T-helper 1 cell treated with Interleukin-12 subunit alpha and Interleukin-12 subunit beta and Interleukin-4 antibody, amounts not matched to agents 30 ng/mL and 1 ng/mL, for 36 hours (primary cell): ENCODE data around the gene ECPAS. TPM values are rescaled to one million over a fixed set of nuclear protein-coding genes. Genes with fewer than 3 reads are reported as not detected.
"Not testable (repeated sequence)": the region's sequence is repeated elsewhere in the genome, so short reads cannot be mapped to it uniquely, and the experiment has no call there.

ENCODE experiments used
- intact Hi-C: fragments of 100-400 bp; cut with micrococcal nuclease; formaldehyde crosslinking; loops from one replicate; pipeline ENCODE4 v1.15.1; 2024
- total RNA-seq: library from RNA; stranded (reverse); gene quantifications from 2 replicates; pipeline ENCODE4 v1.2.3, GENCODE V29; 2022

Gene ECPAS, protein sequence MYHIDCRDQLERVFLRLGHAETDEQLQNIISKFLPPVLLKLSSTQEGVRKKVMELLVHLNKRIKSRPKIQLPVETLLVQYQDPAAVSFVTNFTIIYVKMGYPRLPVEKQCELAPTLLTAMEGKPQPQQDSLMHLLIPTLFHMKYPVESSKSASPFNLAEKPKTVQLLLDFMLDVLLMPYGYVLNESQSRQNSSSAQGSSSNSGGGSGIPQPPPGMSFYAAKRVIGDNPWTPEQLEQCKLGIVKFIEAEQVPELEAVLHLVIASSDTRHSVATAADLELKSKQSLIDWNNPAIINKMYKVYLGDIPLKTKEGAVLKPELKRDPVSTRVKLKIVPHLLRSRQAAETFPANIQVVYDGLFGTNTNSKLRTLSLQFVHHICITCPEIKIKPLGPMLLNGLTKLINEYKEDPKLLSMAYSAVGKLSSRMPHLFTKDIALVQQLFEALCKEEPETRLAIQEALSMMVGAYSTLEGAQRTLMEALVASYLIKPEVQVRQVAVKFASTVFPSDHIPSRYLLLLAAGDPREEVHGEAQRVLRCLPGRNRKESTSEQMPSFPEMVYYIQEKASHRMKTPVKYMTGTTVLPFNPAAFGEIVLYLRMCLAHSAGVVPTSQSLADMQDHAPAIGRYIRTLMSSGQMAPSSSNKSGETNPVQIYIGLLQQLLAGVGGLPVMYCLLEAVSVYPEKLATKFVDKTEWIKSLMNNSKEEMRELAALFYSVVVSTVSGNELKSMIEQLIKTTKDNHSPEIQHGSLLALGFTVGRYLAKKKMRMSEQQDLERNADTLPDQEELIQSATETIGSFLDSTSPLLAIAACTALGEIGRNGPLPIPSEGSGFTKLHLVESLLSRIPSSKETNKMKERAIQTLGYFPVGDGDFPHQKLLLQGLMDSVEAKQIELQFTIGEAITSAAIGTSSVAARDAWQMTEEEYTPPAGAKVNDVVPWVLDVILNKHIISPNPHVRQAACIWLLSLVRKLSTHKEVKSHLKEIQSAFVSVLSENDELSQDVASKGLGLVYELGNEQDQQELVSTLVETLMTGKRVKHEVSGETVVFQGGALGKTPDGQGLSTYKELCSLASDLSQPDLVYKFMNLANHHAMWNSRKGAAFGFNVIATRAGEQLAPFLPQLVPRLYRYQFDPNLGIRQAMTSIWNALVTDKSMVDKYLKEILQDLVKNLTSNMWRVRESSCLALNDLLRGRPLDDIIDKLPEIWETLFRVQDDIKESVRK (N-terminal part only)
- total RNA-seq: 81.2 and 83.5 TPM in 2 replicates

DNA sequence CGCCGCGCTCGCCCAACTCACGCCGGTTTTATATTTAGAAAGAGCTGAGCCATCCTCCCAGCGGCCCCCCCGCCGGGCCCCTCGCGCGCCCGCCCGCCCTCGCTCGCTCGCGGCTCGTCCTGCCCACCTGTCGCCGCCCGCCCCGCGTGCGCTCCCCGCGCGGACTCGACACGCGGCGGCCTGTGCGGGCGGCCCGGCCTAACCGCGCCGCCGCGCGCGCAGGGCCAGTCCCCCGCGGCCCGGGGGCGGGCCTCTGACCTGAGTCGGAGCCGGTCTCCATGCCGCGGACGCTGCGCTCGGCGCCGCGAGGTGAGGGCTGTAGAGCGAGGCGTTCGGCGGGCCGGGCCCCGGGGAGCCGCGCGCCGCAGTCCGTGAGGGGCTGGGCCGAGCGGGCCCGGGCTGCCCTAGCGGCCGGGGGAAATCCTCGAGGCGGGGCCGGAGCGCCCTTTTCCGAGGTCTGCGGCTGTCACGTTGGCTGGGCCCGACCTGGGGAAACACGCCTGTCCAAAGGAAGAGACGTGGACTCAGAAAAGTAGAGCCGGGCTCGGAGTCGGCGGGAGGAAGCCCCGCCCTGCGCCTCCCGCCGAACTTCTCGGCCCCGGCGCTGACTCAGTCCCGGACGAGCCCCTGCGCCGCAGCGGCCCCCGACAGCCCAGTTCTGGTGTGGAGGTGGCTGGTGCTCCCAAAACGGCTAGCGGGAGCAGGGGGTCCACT lies at the start of gene ECPAS:
Gene ECPAS, minus strand, starts transcription at position 526 of the 714 bp plus-strand sequence. CDS start 11,465 bp downstream, outside the sequence.
- intact Hi-C loops: loop anchor here (1.0 to 10.0 kb wide), 13 partner anchors 41 to 1791 kb away; partner anchors contain the start of genes CDC26, DNAJC25, FKBP15 and INIP

DNA sequence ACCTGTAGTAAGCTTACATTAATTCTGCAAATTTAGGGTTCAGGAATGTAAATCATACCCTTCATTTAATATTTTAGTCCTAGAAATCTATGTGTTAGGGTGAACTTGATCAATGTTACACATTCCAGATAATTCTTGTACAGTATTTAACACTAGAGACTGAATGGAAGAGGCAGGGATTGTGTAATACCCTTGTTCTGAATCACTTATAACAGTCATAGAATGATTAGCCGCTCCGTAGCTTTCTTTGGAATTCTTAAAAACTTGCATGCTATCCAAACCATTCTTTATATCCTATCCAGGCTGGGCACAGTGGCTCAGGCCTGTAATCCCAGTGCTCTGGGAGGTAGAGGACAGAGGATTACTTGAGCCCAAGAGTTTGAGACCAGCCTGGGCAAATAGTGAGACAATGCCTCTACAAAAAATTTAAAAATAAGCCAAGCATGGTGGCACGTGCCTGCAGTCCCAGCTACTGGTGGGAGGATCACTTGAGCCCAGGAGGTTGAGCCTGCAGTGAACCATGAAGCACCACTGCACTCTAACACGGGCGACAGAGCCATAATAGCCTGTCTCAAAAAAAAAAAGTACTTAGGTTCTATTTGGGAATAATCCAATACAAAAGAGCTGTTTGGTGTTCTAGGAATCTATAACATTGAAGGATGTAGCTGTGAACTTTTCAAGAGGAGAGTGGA lies 49.1 kb upstream of the ECPAS start:
- intact Hi-C loops: no loop called here

DNA sequence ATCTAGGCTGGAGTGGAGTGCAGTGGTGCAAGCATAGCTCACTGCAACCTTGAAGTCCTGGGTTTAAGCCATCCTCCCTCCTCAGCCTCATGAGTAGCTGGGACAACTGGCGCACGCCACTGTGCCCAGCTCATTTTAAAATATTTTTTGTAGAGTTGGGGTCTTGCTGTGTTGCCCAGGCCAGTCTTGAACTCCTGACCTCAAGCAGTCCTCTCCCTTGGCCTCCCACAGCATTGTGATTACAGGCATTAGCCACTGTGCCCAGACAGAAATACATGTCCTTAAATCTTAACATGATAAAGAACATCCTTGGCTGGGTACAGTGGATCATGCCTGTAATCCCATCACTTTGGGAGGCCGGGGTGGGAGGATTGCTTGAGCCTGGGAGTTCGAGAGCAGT lies 47.5 kb upstream of the ECPAS start:
- intact Hi-C loops: no loop called here

DNA sequence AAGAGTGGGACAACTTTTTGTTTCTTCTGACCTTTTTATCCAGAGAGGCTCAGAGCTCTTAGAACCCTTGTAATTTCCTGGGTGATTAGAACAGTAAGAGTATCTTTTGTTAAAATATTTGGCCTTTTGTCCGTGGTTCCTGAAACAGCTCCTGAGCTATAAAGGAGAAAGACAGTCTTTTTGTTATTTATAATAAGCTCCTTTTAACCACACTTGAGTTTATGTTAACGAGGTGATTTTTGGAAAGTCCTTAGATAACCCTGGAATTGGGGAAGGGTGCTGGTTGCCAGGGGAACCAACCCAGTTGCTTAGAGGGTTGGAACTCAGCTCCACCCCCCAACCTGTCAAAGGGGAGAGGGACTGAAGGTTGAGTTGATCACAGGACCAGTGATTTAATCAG lies 45.6 kb upstream of the ECPAS start:
- intact Hi-C loops: loop anchor here (5.0 kb wide), 1 partner anchor 803 kb away; the partner anchor contains the start of gene PTBP3

- intact Hi-C loops: loop anchor here (5.0 kb wide), 1 partner anchor 805 kb away; the partner anchor contains the start of gene PTBP3
These were observed 43.2 kb upstream of the ECPAS start for GRCh38 chr9:111527347-111527746.

DNA sequence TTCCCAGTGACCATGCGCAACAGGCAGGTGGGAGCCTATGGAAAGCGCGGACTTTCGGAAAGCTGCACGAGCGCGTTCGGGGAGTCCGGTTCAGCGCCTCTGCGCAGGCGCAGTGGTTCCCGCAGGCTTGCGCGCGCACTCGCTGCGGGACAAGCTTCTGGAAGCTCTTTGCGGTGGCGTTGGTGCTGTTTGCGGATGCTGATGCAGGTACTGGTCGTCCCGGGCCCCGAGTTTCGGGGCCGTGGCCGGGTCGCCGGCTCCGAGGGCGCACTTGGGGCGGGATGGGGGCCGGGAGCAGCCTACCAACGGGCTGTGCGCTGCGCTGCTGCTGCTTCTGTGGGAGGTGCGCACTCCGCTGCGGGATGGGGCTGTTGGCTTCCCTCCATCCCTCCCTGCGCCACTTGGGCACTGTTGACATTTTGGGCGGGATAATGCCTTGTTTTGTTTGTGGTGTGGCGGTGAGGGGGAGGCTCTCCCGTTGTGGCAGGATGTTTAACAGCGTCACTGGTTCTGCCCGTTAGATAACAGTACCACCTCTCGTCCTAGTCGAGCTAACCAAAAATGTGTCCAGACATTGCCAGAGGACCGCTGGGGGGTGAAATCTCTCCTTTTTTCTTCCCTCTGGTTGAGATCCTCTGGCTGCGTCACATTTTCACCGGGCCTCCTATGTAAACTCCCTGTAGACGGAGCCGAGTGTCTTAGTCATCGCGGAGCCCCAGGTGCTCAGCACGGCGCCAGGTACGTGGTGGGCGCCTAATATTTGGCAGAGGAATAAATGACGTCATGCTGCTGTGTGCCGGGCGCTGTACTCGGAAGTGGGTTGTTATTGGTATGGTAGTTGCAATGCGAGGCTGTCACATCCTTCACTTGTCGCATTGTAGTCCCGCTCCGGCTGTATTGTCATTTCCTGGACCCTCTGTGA lies 41.1 kb upstream of the ECPAS start, which contains the start of gene ZNF483:
Gene ZNF483, plus strand, starts transcription at position 124 of the 922 bp plus-strand sequence. CDS start 2,217 bp downstream, outside the sequence.
- intact Hi-C loops: loop anchor here (1.0 to 5.0 kb wide), 5 partner anchors 41 to 854 kb away; partner anchors contain the start of genes DNAJC25, ECPAS and PTBP3

GRCh38 chr9:111524731-111525055 lies 40.5 kb upstream of the ECPAS start:
- intact Hi-C loops: loop anchor here (1.0 to 5.0 kb wide), 5 partner anchors 40 to 855 kb away; partner anchors contain the start of genes DNAJC25, ECPAS and PTBP3

DNA sequence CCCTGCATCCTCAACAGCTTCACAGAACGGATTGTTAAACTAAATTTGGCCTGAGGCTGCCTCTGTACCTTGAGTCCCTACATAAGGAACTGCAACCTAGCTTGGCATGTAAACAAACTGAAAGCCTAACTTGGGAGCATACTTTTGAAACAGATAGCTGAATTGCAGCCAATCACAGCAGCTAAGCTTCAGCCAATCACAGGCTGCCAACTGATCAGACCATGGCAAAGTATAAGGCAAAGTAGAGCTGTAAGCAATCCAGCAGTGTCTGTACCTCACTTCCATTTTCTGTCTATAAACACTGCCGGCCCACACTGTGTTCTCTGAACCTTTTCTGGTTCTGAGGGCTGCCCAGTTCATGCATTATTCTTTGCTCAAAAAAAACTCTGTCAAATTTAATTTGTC lies 31.9 kb upstream of the ECPAS start:
- intact Hi-C loops: no loop called here

DNA sequence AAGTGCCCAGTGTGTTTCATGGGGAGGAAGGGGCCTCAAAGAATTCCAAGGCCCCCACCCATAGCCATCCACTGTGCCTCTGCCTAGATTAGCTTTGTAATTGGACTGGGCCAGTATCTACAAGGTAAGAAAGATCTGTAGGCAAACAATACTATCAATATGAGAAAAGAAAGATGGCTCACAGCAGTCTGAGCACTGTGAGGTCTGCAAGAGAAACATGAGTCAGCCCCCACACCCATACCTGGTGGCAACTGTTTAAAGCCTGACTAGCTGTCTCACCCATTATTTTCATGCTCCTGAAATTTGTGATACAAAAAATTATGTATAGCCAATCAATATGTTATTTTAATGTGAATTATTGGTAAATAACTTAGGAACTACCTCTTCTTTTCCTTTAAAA lies 30.8 kb upstream of the ECPAS start:
- intact Hi-C loops: no loop called here

DNA sequence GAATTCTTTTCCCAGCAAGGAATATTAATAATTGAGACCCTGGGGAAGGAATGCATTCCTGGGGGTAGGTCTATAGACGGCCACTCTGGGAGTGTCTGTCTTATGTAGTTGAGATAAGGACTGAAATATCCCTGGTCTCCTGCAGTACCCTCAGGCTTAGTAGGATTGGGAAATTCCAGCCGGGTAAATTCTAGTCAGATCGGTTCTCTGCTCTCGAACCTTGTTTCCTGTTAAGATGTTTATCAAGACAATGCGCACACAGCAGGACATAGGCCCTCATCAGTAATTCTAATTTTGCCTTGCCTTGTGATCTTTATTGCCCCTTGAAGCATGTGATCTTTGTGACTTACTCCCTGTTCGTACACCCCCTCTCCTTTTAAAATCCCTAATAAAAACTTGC lies 27.4 kb upstream of the ECPAS start:
- intact Hi-C loops: not testable (repeated sequence)

DNA sequence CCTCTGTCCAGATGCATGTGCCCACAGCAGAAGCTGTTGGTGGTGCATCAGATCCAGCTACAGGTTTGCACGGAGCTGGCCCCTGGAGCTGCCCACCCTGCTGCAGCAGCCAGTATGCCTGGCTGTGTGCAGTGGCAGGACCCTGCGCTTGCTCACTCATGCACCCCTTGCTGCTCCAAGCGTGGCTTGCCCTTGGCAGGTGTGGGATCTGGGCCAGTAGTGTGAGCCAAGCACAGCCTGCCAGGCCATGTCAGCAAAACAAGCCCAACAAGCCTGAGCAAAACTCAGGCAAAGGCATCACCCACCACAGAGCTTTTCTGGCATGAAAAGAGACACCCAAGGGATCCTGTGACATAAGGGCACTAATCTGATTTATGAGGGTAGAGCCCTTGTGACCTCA lies 18.3 kb upstream of the ECPAS start:
- intact Hi-C loops: no loop called here

DNA sequence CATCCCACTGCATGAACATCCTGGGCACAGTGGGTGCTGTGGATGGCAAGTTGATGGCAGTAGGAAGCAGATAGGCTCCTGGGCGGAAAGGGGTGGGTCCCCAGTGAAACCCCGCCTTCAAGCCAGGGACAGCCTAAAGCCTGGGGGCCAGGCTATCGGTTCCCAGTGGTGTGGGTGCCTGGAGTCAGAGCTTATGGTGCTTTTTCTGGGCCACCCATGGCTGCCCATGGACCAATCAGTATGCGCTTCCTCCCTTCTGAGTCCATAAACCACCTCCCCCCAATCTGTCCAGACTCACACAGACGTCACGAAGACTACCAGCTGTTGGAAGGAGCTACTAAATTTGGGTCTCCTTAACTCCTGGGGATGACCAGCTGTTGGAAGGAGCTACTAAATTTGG lies 17.5 kb upstream of the ECPAS start:
- intact Hi-C loops: no loop called here

DNA sequence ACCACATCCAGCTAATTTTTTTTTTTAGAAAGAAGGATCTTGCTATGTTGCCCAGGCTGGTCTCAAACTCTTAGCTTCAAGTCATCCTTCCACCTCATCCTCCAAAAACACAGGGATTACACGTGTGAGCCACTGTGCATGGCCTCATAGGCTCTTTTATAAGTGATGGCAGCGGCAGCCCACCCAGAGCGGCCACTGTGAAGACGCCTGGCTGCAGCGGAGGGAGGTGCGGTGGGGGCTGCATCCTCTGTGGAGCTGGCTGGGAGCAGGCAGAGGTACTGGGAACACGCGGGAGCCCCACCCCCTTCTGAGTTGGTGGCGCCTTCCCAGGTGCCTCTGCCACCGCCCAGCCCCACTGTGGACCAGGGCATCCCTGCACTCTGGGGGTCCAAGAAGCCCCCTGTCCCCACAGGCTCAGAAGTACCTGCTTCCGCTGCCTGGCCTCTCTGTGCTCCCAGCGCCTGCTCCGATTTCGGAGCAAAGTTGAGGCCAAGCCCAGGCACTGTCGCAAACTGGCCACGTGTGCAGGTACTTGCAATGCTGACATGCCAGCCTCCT lies 16.9 kb upstream of the ECPAS start:
- intact Hi-C loops: no loop called here

GRCh38 chr9:111497196-111497595 lies 13.0 kb upstream of the ECPAS start:
- intact Hi-C loops: not testable (repeated sequence)

GRCh38 chr9:111484572-111484894 lies 350 bp upstream of the ECPAS start:
- intact Hi-C loops: loop anchor here (1.0 to 10.0 kb wide), 8 partner anchors 41 to 1668 kb away; partner anchors contain the start of genes DNAJC25, INIP, SLC31A2 and TXN

GRCh38 chr9:111483439-111483857 lies 735 bp downstream of the ECPAS start:
- intact Hi-C loops: loop anchor here (1.0 to 10.0 kb wide), 9 partner anchors 591 to 1791 kb away; partner anchors contain the start of genes CDC26, FKBP15, KIAA1958 and PRPF4

- intact Hi-C loops: loop anchor here (1.0 to 10.0 kb wide), 13 partner anchors 56 to 1918 kb away; partner anchors contain the start of genes ALAD, CDC26, FKBP15 and KIAA1958
These were observed 1.3 kb downstream of the ECPAS start for GRCh38 chr9:111482694-111483438.
